ENCODE results near the gene ANKS4B. TPM values are rescaled to one million over a fixed set of nuclear protein-coding genes. Genes with fewer than 3 reads are reported as not detected.
A peak's percentile ranks its signal among the peaks of the same experiment; 100 is the strongest.

ANKS4B gene
- total RNA-seq, 1 experiment from 2014 or later, result 0.07 TPM

DNA sequence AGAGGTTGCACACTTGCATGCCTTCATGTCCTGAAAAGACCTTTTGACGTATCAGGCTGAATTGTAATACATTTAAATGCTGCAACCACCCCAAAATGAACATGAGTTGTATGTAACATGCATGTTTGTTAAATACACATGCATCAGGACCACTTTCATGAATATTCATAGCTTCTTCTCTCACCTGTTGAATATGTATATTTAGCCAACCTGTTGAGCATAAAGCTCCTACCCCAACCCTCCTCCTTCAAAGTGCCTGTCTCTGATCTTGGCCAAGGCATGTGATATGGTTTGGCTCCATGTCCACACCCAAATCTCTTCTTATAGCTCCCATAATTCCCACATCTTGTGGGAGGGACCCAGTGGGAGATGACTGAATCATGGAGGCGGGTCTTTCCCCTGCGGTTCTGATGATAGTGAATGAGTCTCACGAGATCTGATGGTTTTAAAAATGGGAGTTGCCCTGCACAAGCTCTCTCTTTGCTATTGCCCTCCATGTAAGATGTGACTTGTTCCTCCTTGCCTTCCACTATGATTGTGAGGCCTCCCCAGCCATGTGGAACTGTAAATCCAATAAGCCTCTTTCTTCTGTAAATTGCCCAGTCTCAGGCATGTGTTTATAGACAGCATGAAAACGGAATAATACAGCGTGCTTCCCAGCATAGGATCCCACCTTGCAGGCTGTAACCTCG is 48.3 kb downstream of the ANKS4B start:
- H3K9me3 Mint-ChIP-seq, result peaks cover 15% of the 10 kb centered on the region; the same call in 1 of the 2 replicates
- H3K27me3 Mint-ChIP-seq (ENCODE audit: low read depth), result peaks cover 28% of the 10 kb centered on the region
- no peak for DNase-seq (ENCODE audit: low spot score)
- ATAC-seq, result no peak
- ChIA-PET CTCF (interaction anchor here (0.6 to 3.1 kb wide), 2 partner anchors 93 to 948 kb away, joined by 5 to 20 read pairs; no protein-coding TSS in a partner anchor), POLR2A (no interaction called here)
- H3K4me3 Mint-ChIP-seq, result no peak overlapping the region
- H3K36me3 Mint-ChIP-seq, result no peaks in the 10 kb centered on the region
- peaks cover 11% of the 10 kb centered on the region for H3K4me1 Mint-ChIP-seq
- H3K27ac Mint-ChIP-seq, result no peak overlapping the region
- TF ChIP-seq TEAD1 (CRISPR knock-in tag; IDR thresholded peaks at IDR 0.05) (no peak), ZNF121 (CRISPR knock-in tag; IDR thresholded peaks at IDR 0.05) (no peak)

GRCh38 chr16:21283521-21284289 is 50.2 kb downstream of the ANKS4B start:
- no peak overlapping the region for H3K27ac Mint-ChIP-seq
- H3K27me3 Mint-ChIP-seq (ENCODE audit: low read depth), result peaks cover 24% of the 10 kb centered on the region
- H3K4me1 Mint-ChIP-seq, result peaks cover 10% of the 10 kb centered on the region
- CTCF ChIA-PET, result interaction anchor here (0.6 to 3.1 kb wide), 4 partner anchors 18 to 141 kb away, joined by 3 to 33 read pairs (median 14); no protein-coding TSS in a partner anchor
- peak; percentile 95 for ATAC-seq
- H3K4me3 Mint-ChIP-seq, result peak overlapping the region; percentile 70
- H3K36me3 Mint-ChIP-seq, result peaks cover 3% of the 10 kb centered on the region; the same call in 1 of the 2 replicates
- H3K9me3 Mint-ChIP-seq, result peaks cover 24% of the 10 kb centered on the region
- DNase-seq (ENCODE audit: low spot score), result peak; percentile 79
- POLR2A ChIA-PET, result interaction anchor here (0.6 to 0.7 kb wide), 5 partner anchors 88 to 1100 kb away, joined by 3 to 5 read pairs (median 4); no protein-coding TSS in a partner anchor
- TF ChIP-seq STAT6 (CRISPR knock-in tag; conservative IDR thresholded peaks at IDR 0.05; ENCODE audit: low read depth) (no peak), FOXJ3 (CRISPR knock-in tag; IDR thresholded peaks at IDR 0.05; ENCODE audit: borderline replicate concordance) (no peak), SOX15 (CRISPR knock-in tag; IDR thresholded peaks at IDR 0.05) (no peak), TP53 (CRISPR knock-in tag; IDR thresholded peaks at IDR 0.05) (0 out of 2 replicates have a peak, but pooled peaks have one; percentile 45), ZNF219 (CRISPR knock-in tag; IDR thresholded peaks at IDR 0.05; ENCODE audit: borderline replicate concordance) (no peak), AFF4 (CRISPR knock-in tag; IDR thresholded peaks at IDR 0.05; ENCODE audit: borderline replicate concordance) (no peak), HMGXB4 (CRISPR knock-in tag; IDR thresholded peaks at IDR 0.05) (peak; percentile 88; the same call in 1 of the 2 replicates), PRDM15 (CRISPR knock-in tag; IDR thresholded peaks at IDR 0.05) (no peak), ZNF423 (CRISPR knock-in tag; IDR thresholded peaks at IDR 0.05) (peak; percentile 83), MLX (CRISPR knock-in tag; IDR thresholded peaks at IDR 0.05) (no peak), GABPB1 (CRISPR knock-in tag; IDR thresholded peaks at IDR 0.05) (peak; percentile 38; the same call in 1 of the 2 replicates), NFE2L1 (CRISPR knock-in tag; IDR thresholded peaks at IDR 0.05) (no peak), NFYB (CRISPR knock-in tag; conservative IDR thresholded peaks at IDR 0.05; ENCODE audit: low read depth) (no peak)
- TF ChIP-seq, protein P1, sequence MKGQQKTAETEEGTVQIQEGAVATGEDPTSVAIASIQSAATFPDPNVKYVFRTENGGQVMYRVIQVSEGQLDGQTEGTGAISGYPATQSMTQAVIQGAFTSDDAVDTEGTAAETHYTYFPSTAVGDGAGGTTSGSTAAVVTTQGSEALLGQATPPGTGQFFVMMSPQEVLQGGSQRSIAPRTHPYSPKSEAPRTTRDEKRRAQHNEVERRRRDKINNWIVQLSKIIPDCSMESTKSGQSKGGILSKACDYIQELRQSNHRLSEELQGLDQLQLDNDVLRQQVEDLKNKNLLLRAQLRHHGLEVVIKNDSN (CRISPR knock-in tag; IDR thresholded peaks at IDR 0.05), result no peak
- TF ChIP-seq, protein P2, sequence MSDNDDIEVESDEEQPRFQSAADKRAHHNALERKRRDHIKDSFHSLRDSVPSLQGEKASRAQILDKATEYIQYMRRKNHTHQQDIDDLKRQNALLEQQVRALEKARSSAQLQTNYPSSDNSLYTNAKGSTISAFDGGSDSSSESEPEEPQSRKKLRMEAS (CRISPR knock-in tag; IDR thresholded peaks at IDR 0.05), result no peak; the same call in 1 of the 2 replicates

All from WTC11 (cell line).